ENCODE results near the gene PSME2. TPM values are rescaled to one million over a fixed set of nuclear protein-coding genes. Genes with fewer than 3 reads are reported as not detected.

PSME2 gene
- total and polyA plus RNA-seq, 9 of the 15 experiments (the other 6 are each of a cell fraction or from before 2014, with no cell fraction given): 111 to 579 (median 159) TPM

DNA sequence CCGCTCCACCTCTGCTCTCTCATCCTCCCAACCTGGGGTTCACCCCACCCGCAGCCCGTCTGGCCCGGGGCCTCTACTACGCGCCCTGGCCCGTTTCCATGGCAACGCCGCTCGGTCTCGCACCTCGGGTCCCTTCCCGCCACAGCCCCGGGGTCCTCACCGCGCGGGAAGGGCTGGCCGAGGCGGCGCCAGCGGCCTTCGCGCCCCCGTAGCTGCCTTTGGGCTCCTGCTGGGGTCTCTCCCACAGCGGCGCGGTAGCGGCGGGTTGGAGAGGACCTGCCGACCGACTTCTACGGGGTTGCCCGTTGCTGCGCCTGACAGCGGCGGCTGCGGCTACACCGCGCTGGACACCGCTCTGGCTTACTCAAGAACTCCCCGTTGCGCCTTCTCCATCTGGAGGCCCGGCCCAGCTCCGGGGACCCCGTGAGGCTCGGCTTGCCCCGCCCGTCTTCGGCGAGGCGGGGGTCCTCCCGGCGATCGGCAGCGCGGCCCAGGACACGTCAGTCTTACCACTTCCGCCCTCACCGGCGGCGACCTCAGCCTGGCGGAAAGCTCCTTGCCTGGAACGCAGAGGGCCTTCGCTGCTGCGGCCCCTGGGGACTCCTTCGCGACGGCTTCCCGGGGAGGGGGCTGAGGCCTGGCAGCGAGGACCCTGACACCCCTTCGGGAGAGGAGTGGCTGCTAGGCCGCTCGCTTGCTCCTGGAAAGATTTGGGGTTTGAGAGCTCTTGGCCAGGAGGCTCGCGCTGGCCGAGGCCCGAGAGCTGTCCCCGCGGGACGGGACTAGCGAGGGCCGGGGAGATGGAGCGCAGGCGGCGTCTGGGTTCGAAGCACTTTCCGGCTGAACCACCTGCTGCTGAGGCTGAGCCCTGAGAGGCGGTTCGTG is 49.0 kb upstream of the PSME2 start, which contains the start of gene TM9SF1 (continued):
- TF ChIP-seq RBM34 (IDR thresholded peaks at IDR 0.05; ENCODE audit: borderline replicate concordance, insufficient read depth, low read length) (no peak), KHSRP (IDR thresholded peaks at IDR 0.05) (no peak), HDAC3 (IDR thresholded peaks at IDR 0.05; ENCODE audit: borderline replicate concordance, partially characterized antibody) (no peak), CTBP1 (IDR thresholded peaks at IDR 0.05; ENCODE audit: borderline replicate concordance) (peak; percentile 47), CREBBP (IDR thresholded peaks at IDR 0.05; ENCODE audit: low read depth, low read length) (no peak), FIP1L1 (IDR thresholded peaks at IDR 0.05; ENCODE audit: low read depth, low read length, poor library complexity, severe bottlenecking) (peak; percentile 78), E2F3 (CRISPR knock-in tag; IDR thresholded peaks at IDR 0.05) (peak; percentile 75), ZNF354B (CRISPR knock-in tag; IDR thresholded peaks at IDR 0.05) (no peak), DIDO1 (tag; IDR thresholded peaks at IDR 0.05; ENCODE audit: low read depth) (no peak), ELF1 (tag; IDR thresholded peaks at IDR 0.05) (peak; percentile 100), COPS2 (conservative IDR thresholded peaks at IDR 0.05) (no peak), CEBPB (tag; IDR thresholded peaks at IDR 0.05) (no peak)
- TF ChIP-seq, protein P1, sequence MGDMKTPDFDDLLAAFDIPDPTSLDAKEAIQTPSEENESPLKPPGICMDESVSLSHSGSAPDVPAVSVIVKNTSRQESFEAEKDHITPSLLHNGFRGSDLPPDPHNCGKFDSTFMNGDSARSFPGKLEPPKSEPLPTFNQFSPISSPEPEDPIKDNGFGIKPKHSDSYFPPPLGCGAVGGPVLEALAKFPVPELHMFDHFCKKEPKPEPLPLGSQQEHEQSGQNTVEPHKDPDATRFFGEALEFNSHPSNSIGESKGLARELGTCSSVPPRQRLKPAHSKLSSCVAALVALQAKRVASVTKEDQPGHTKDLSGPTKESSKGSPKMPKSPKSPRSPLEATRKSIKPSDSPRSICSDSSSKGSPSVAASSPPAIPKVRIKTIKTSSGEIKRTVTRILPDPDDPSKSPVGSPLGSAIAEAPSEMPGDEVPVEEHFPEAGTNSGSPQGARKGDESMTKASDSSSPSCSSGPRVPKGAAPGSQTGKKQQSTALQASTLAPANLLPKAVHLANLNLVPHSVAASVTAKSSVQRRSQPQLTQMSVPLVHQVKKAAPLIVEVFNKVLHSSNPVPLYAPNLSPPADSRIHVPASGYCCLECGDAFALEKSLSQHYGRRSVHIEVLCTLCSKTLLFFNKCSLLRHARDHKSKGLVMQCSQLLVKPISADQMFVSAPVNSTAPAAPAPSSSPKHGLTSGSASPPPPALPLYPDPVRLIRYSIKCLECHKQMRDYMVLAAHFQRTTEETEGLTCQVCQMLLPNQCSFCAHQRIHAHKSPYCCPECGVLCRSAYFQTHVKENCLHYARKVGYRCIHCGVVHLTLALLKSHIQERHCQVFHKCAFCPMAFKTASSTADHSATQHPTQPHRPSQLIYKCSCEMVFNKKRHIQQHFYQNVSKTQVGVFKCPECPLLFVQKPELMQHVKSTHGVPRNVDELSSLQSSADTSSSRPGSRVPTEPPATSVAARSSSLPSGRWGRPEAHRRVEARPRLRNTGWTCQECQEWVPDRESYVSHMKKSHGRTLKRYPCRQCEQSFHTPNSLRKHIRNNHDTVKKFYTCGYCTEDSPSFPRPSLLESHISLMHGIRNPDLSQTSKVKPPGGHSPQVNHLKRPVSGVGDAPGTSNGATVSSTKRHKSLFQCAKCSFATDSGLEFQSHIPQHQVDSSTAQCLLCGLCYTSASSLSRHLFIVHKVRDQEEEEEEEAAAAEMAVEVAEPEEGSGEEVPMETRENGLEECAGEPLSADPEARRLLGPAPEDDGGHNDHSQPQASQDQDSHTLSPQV (IDR thresholded peaks at IDR 0.05): no peak
- TF ChIP-seq, protein P2, sequence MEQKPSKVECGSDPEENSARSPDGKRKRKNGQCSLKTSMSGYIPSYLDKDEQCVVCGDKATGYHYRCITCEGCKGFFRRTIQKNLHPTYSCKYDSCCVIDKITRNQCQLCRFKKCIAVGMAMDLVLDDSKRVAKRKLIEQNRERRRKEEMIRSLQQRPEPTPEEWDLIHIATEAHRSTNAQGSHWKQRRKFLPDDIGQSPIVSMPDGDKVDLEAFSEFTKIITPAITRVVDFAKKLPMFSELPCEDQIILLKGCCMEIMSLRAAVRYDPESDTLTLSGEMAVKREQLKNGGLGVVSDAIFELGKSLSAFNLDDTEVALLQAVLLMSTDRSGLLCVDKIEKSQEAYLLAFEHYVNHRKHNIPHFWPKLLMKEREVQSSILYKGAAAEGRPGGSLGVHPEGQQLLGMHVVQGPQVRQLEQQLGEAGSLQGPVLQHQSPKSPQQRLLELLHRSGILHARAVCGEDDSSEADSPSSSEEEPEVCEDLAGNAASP (IDR thresholded peaks at IDR 0.05): no peak
- TF ChIP-seq, protein P3, sequence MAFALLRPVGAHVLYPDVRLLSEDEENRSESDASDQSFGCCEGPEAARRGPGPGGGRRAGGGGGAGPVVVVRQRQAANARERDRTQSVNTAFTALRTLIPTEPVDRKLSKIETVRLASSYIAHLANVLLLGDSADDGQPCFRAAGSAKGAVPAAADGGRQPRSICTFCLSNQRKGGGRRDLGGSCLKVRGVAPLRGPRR (CRISPR knock-in tag; IDR thresholded peaks at IDR 0.05): no peak
- TF ChIP-seq, protein P4, sequence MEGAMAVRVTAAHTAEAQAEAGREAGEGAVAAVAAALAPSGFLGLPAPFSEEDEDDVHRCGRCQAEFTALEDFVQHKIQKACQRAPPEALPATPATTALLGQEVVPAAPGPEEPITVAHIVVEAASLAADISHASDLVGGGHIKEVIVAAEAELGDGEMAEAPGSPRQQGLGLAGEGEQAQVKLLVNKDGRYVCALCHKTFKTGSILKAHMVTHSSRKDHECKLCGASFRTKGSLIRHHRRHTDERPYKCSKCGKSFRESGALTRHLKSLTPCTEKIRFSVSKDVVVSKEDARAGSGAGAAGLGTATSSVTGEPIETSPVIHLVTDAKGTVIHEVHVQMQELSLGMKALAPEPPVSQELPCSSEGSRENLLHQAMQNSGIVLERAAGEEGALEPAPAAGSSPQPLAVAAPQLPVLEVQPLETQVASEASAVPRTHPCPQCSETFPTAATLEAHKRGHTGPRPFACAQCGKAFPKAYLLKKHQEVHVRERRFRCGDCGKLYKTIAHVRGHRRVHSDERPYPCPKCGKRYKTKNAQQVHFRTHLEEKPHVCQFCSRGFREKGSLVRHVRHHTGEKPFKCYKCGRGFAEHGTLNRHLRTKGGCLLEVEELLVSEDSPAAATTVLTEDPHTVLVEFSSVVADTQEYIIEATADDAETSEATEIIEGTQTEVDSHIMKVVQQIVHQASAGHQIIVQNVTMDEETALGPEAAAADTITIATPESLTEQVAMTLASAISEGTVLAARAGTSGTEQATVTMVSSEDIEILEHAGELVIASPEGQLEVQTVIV (CRISPR knock-in tag; IDR thresholded peaks at IDR 0.05; ENCODE audit: borderline replicate concordance): no peak
- TF ChIP-seq, protein P5, sequence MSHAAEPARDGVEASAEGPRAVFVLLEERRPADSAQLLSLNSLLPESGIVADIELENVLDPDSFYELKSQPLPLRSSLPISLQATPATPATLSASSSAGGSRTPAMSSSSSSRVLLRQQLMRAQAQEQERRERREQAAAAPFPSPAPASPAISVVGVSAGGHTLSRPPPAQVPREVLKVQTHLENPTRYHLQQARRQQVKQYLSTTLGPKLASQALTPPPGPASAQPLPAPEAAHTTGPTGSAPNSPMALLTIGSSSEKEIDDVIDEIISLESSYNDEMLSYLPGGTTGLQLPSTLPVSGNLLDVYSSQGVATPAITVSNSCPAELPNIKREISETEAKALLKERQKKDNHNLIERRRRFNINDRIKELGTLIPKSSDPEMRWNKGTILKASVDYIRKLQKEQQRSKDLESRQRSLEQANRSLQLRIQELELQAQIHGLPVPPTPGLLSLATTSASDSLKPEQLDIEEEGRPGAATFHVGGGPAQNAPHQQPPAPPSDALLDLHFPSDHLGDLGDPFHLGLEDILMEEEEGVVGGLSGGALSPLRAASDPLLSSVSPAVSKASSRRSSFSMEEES (CRISPR knock-in tag; IDR thresholded peaks at IDR 0.05): no peak

All from K562 (cell line).